Gastrocnemius medialis (tissue), 4 donors: ENCODE data around the gene ZNF649.

Experiments
- CTCF ChIP-seq, 5 experiments: fragments of 450-650 bp in 3 of 5; fragments of 200-600 bp in 2 of 5; sonication (generic) in 2 of 5; IDR thresholded peaks in 4 of 5; conservative IDR thresholded peaks in 1 of 5; 1 replicate in 4 of 5; 2 replicates in 1 of 5; pipeline ENCODE4 v1.5.1; 2016 to 2019; ENCODE audit warnings: antibody characterized with exemption in 5 of 5, mild to moderate bottlenecking in 3 of 5, moderate library complexity in 3 of 5
- POLR2A ChIP-seq, 2 donors: fragments of 450-650 bp; IDR thresholded peaks; one replicate each; pipeline ENCODE4 v1.6.1; 2017; ENCODE audit warnings: antibody characterized with exemption in 2 of 2, mild to moderate bottlenecking in 2 of 2, moderate library complexity in 2 of 2

GRCh38 chr19:51948975-51949374 lies 44.2 kb upstream of the ZNF649 start:
- no peak for TF ChIP-seq CTCF (IDR thresholded peaks at IDR 0.05 in 4 of 5, conservative IDR thresholded peaks at IDR 0.05 in 1 of 5)
- no peak for TF ChIP-seq POLR2A (IDR thresholded peaks at IDR 0.05)
